Activated CD8-positive, alpha-beta memory T cell treated with anti-CD3 and anti-CD28 coated beads, Interleukin-2, amount 10 ng/mL, durations not matched to agents 7 days and 5 days (primary cell): ENCODE results near the gene CD81. TPM values are rescaled to one million over a fixed set of nuclear protein-coding genes. Genes with fewer than 3 reads are reported as not detected.

Experiments
- ATAC-seq: fragments of 150-1000 bp; cut with Tn5 transposase; one replicate; pipeline ENCODE4 v1.10.0; 2021; ENCODE audit warnings: moderate library complexity
- CTCF ChIA-PET: fragments of 350-600 bp; sonication (Branson Sonifier 250); formaldehyde crosslinking; loops from one replicate; lab custom pipeline; 2021; ENCODE audit warnings: antibody characterized with exemption; lab: Charles Lee
- DNase-seq: peaks from one replicate; pipeline ENCODE4 v3.0.0-alpha.2; 2020
- H3K27ac Mint-ChIP-seq: one replicate; pipeline ENCODE4 v1.8.0; 2021; ENCODE audit warnings: mild to moderate bottlenecking, mixed read lengths
- H3K27me3 Mint-ChIP-seq: one replicate; pipeline ENCODE4 v1.8.0; 2021; ENCODE audit warnings: mixed read lengths
- H3K36me3 Mint-ChIP-seq: one replicate; pipeline ENCODE4 v1.8.0; 2021; ENCODE audit warnings: mild to moderate bottlenecking, mixed read lengths
- H3K4me1 Mint-ChIP-seq: one replicate; pipeline ENCODE4 v1.8.0; 2021; ENCODE audit warnings: mixed read lengths
- H3K4me3 Mint-ChIP-seq: one replicate; pipeline ENCODE4 v1.8.0; 2021; ENCODE audit warnings: mild to moderate bottlenecking, moderate library complexity, mixed read lengths
- H3K9me3 Mint-ChIP-seq: one replicate; pipeline ENCODE4 v1.8.0; 2022; ENCODE audit warnings: low read depth, mixed read lengths
- total RNA-seq, 2 experiments: library from RNA; stranded (reverse); gene quantifications; one replicate each; pipeline ENCODE4 v1.2.3, GENCODE V29; 2021

Gene CD81
- total RNA-seq, 2 experiments from 2014 or later: 162 to 192 TPM

DNA sequence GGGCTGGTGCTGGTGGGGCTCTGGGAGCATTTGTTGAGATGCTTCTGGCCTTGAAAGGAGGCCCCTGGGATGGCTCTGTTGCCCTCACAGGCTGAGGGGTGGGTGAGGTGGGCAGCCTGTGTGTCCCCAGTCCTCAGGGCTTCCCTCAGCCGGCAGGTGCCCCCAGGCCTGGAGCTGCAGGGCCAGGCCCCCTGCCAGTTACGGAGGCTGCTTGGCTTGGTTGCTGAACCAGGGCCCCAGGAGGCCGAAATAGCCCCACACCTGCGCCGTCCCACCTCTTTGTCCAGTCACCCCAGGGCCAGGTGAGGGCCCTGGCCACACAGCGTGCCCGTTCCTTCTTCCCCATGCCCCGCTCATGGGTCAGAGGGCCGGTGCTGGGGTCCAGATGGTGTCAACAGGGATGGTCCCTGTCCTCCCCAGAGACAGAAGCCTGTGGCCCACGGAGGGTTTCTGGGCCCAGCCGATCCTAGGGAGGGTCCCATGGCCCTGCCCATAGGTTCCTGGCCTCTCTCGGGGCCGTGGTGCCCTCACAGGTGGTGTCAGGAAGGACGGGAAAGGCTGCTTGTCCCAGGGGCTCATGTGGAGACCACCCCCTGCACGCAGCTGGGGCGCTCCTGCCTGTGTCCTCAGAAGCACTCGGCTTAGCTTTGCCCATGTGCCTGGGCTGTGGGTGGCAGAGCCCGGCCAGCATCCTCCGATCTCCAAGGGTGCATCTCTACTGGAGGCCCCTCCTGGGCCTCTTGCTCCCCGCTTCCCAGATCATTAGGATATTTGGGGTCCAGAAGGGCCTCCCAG is 14.3 kb downstream of the CD81 start:
- DNase-seq: no peak
- no peak for ATAC-seq
- CTCF ChIA-PET: interaction anchor here (0.8 to 2.8 kb wide), 2 partner anchors 8 to 86 kb away, joined by 3 to 9 read pairs; partner anchors contain the start of gene TSSC4
- H3K27me3 Mint-ChIP-seq: no peaks in the 10 kb centered on the region
- peaks cover 1% of the 10 kb centered on the region for H3K36me3 Mint-ChIP-seq
- peak overlapping the region; percentile 19 for H3K27ac Mint-ChIP-seq
- H3K4me1 Mint-ChIP-seq: peaks cover 41% of the 10 kb centered on the region
- no peak overlapping the region for H3K4me3 Mint-ChIP-seq
- no peaks in the 10 kb centered on the region for H3K9me3 Mint-ChIP-seq

DNA sequence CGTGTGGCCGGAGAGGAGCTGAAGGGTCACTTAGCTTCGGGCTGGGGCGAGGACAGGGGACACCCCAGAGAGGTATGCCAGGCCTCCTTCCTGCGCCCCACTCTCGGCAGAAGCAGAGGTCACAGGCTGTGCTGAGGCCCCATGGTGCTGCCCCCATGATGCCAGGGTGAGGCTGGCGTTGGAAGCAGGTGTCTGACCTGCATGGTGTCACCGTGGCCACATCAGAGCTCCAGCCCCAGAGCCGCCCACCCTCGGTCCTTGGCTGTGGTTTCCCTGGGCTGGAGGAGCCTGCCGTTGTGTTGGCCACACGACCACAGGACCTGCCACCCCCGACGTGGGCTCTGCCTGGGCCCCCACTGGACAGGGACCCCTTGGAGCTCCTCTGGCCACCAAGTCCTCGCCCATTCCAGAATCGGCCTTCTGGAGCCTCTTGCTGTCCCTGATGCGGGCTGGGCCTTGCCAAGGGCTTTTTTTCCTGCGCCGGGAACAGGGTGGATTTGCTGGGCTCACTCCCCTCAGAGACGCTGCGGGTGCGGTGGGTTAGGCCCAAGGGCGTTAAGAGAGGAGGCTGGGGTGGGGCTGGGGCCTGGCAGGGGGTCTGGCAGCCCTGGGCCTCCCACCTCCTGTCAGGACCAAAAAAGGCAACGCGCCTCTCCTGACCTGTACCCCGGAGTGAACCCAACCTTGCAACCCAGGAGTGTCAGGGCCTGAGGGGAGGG is 15.3 kb downstream of the CD81 start:
- CTCF ChIA-PET: interaction anchor here (0.8 to 2.8 kb wide), 2 partner anchors 7 to 87 kb away, joined by 3 to 9 read pairs; partner anchors contain the start of gene TSSC4
- peaks cover 5% of the 10 kb centered on the region for H3K36me3 Mint-ChIP-seq
- H3K4me1 Mint-ChIP-seq: peaks cover 30% of the 10 kb centered on the region
- H3K4me3 Mint-ChIP-seq: no peak overlapping the region
- no peak overlapping the region for H3K27ac Mint-ChIP-seq
- DNase-seq (no peak), ATAC-seq (no peak)
- H3K9me3 Mint-ChIP-seq: no peaks in the 10 kb centered on the region
- no peaks in the 10 kb centered on the region for H3K27me3 Mint-ChIP-seq

DNA sequence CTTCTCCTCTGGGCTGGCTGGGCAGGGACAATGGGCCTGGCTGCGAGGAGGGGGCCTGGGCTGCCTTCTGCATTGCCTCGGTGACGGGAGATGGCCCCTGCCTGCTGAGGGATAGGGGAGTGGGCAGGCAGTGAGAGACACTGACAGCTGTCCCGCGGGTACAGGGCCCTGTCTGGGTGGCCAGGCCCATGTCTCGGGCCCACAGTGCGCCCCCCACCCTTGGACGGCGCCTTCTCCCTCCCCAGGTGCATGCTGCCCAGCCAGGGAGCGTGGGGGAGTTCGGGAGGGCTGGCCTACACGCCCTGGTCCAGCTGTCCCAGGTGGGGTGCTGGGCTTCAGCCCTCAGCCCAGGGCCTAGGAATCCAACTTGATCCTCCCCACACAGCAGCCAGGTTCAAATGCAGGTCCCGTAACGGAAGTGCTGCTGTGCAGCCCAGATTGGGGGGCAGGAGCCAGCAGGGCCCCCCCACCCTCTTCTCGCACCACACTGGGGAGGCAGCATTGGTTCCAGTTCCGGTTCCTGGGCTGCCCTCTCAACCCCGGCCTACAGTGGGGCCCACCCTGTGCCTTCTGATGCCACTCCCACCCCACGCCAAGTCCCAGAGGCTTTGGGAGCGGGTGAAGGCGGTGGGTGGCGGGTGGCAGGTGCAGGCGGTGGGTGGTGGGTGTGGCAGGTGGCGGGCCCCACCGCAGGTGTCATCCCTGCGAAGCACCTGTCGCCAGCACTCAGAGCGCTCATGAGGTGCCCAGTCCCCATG is 16.2 kb downstream of the CD81 start:
- CTCF ChIA-PET: no interaction called here
- DNase-seq (no peak), ATAC-seq (no peak)
- H3K27ac Mint-ChIP-seq: no peak overlapping the region
- H3K36me3 Mint-ChIP-seq: peaks cover 5% of the 10 kb centered on the region
- no peaks in the 10 kb centered on the region for H3K9me3 Mint-ChIP-seq
- peaks cover 23% of the 10 kb centered on the region for H3K4me1 Mint-ChIP-seq
- no peak overlapping the region for H3K4me3 Mint-ChIP-seq
- no peaks in the 10 kb centered on the region for H3K27me3 Mint-ChIP-seq

DNA sequence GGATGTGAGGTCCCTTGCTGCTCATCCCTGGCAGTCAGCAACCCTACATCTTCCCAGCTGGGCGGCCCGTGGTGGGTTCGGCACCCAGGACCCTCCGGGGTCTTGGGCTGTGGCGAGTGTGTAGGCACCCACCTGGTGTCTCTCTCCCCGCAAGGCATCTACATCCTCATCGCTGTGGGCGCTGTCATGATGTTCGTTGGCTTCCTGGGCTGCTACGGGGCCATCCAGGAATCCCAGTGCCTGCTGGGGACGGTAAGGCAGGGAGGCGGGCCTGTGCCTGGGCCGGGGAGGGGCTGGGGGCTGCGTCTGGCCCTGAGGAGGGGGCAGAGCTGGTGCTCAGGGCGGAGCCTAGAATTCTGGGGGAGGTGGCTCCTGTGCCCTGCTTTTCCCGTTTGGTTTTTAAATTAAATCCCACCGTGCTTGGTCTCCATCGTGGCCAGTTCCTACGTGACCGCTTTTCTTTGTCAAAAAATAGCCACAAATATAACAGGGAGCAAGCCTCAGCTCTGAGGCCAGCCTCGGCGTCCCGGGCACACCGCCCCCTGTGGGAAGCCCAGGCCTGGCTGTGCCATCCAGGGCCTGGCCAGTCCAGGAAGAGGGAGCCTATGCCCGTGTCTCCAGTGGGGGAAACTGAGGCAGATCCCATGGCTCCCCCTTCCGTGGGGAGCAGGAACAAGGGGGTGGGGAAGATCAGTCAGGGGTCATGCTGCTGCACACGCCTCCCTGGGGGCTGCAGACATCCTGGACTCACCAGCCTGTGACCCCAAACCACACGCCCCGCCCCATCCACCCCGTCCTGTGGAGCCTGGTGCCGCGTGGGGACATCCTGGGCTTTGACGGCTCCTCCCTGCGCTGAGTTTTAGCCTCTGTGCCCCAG is 17.1 kb downstream of the CD81 start:
- H3K36me3 Mint-ChIP-seq: peaks cover 5% of the 10 kb centered on the region
- H3K9me3 Mint-ChIP-seq: no peaks in the 10 kb centered on the region
- H3K4me1 Mint-ChIP-seq: peaks cover 16% of the 10 kb centered on the region
- no peaks in the 10 kb centered on the region for H3K27me3 Mint-ChIP-seq
- DNase-seq (no peak), ATAC-seq (peak; percentile 8)
- H3K27ac Mint-ChIP-seq: no peak overlapping the region
- no peak overlapping the region for H3K4me3 Mint-ChIP-seq
- CTCF ChIA-PET: no interaction called here

DNA sequence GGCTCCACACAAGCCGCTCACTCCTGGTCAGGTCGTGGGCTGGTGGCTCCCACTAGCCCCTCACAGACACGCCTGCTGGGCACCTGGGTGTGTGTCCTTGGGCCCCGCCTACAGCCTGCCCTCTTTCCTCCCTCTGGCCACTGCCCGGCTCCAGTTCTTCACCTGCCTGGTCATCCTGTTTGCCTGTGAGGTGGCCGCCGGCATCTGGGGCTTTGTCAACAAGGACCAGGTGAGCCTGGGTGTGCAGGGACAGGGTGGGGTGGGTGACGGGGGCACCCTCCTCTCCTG is 17.7 kb downstream of the CD81 start:
- no peak for ATAC-seq
- Mint-ChIP-seq H3K4me3 (no peak overlapping the region), H3K9me3 (no peaks in the 10 kb centered on the region), H3K27me3 (no peaks in the 10 kb centered on the region), H3K36me3 (peaks cover 5% of the 10 kb centered on the region), H3K4me1 (peaks cover 11% of the 10 kb centered on the region), H3K27ac (no peak overlapping the region)
- CTCF ChIA-PET: no interaction called here
- no peak for DNase-seq

DNA sequence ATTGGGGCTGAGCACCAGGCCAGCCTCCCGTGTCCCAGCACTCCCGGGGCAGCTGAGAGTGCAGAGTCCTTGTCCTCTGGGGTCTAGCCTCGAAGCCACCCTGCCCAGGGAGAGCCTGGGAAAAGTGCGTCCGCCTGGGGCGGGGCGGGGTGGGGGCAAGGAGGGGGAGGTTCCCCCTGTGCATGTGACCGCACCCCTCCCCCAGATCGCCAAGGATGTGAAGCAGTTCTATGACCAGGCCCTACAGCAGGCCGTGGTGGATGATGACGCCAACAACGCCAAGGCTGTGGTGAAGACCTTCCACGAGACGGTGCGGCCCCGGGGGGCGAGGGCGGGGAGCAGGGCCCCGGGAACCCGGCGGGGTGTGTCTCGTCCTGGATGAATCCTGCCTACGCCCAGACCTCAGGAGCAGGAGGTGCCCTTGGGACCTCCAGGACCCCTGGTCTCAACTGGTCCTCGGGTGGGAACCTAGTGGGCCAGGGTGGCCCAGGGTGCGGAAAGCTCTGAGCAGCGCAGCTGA is 18.2 kb downstream of the CD81 start:
- Mint-ChIP-seq H3K36me3 (peaks cover 5% of the 10 kb centered on the region), H3K27ac (no peak overlapping the region), H3K4me3 (no peak overlapping the region), H3K4me1 (peaks cover 8% of the 10 kb centered on the region), H3K9me3 (no peaks in the 10 kb centered on the region), H3K27me3 (no peaks in the 10 kb centered on the region)
- CTCF ChIA-PET: no interaction called here
- DNase-seq (no peak), ATAC-seq (no peak)

DNA sequence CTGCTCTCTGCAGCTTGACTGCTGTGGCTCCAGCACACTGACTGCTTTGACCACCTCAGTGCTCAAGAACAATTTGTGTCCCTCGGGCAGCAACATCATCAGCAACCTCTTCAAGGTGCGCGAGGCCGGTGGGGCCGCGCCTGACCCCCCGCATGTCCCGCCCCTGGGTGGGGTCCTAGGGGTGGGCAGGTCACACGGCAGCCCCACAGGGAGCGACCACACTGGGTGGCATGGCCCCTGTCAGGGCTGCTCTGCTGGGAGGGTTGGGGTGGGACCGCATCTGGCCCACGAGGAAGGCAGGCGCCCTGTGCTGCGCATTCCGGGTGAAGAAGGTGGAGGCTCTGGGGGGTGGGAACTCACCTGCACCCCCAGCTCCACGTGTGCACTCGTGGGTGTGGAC is 18.7 kb downstream of the CD81 start:
- CTCF ChIA-PET: interaction anchor here (0.6 kb wide), 1 partner anchor 810 kb away, joined by 4 read pairs; no protein-coding TSS in a partner anchor
- Mint-ChIP-seq H3K36me3 (peaks cover 5% of the 10 kb centered on the region), H3K27ac (no peak overlapping the region), H3K4me3 (no peak overlapping the region), H3K27me3 (no peaks in the 10 kb centered on the region), H3K4me1 (peaks cover 6% of the 10 kb centered on the region), H3K9me3 (no peaks in the 10 kb centered on the region)
- ATAC-seq (no peak), DNase-seq (no peak)

DNA sequence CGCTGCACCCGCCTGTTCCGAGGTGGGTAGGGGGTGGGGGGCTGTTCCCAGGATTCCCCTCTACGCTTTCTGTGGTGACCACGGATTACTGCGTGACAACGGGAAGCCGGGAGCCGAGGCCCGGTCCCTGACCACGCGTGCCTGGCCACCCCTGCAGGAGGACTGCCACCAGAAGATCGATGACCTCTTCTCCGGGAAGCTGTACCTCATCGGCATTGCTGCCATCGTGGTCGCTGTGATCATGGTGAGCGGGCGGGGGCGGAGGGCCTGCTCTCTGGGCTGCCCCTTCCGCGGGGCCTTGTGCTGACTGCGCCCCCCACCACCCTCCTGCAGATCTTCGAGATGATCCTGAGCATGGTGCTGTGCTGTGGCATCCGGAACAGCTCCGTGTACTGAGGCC is 19.4 kb downstream of the CD81 start:
- no peaks in the 10 kb centered on the region for H3K9me3 Mint-ChIP-seq
- peaks cover 8% of the 10 kb centered on the region for H3K4me1 Mint-ChIP-seq
- H3K4me3 Mint-ChIP-seq: no peak overlapping the region
- ATAC-seq (no peak), DNase-seq (no peak)
- CTCF ChIA-PET: interaction anchor here (0.6 kb wide), 1 partner anchor 810 kb away, joined by 4 read pairs; no protein-coding TSS in a partner anchor
- H3K36me3 Mint-ChIP-seq: peaks cover 5% of the 10 kb centered on the region
- H3K27me3 Mint-ChIP-seq: no peaks in the 10 kb centered on the region
- no peak overlapping the region for H3K27ac Mint-ChIP-seq

DNA sequence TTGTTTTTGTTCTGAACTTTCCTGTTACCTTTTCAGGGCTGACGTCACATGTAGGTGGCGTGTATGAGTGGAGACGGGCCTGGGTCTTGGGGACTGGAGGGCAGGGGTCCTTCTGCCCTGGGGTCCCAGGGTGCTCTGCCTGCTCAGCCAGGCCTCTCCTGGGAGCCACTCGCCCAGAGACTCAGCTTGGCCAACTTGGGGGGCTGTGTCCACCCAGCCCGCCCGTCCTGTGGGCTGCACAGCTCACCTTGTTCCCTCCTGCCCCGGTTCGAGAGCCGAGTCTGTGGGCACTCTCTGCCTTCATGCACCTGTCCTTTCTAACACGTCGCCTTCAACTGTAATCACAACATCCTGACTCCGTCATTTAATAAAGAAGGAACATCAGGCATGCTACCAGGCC is 19.9 kb downstream of the CD81 start:
- no peaks in the 10 kb centered on the region for H3K27me3 Mint-ChIP-seq
- H3K27ac Mint-ChIP-seq: no peak overlapping the region
- no peaks in the 10 kb centered on the region for H3K9me3 Mint-ChIP-seq
- ATAC-seq (no peak), DNase-seq (no peak)
- no peak overlapping the region for H3K4me3 Mint-ChIP-seq
- H3K4me1 Mint-ChIP-seq: peaks cover 13% of the 10 kb centered on the region
- H3K36me3 Mint-ChIP-seq: peaks cover 5% of the 10 kb centered on the region
- CTCF ChIA-PET: no interaction called here

DNA sequence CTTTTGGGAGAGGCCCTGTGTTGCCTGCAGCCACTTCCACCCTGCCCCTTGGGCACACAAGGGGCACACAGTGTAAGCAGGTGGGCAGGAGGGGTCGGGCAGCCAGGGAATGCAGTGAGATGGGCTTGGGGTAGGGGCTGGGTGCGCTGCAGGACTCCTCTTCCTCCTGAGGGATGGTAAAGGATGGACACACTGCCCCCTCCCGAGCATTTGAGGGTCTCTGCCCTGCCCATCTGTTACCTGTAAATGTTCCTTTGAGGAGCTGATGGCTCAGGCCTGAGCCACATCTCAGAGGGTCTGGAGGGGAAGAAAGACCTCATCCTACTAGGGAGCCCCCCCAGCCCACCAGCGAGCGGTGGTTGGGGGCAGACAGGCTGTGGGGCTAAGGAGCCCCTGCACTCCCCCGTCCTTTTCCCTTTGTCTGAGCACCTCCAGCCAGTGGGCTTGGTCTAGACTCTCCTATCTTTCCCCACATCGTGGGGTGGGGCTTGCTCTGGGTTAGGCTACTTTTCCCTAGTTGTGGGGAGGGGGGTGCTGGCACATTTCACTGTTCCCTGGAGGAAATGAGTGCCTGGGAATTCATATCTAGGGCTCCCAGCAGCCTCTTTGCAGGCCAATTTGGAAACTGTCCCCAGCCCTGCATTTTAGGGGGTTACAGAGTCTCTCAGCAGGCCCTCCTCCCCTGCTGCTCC is 21.7 kb downstream of the CD81 start:
- Mint-ChIP-seq H3K4me3 (peak overlapping the region; percentile 79), H3K4me1 (peaks cover 20% of the 10 kb centered on the region), H3K27me3 (no peaks in the 10 kb centered on the region), H3K27ac (peak overlapping the region; percentile 87), H3K9me3 (no peaks in the 10 kb centered on the region), H3K36me3 (peaks cover 5% of the 10 kb centered on the region)
- ATAC-seq (no peak), DNase-seq (no peak)
- CTCF ChIA-PET: interaction anchor here (1.5 to 8.9 kb wide), 5 partner anchors 8 to 96 kb away, joined by 4 to 109 read pairs (median 37); partner anchors contain the start of genes C11orf21 and TSPAN32

DNA sequence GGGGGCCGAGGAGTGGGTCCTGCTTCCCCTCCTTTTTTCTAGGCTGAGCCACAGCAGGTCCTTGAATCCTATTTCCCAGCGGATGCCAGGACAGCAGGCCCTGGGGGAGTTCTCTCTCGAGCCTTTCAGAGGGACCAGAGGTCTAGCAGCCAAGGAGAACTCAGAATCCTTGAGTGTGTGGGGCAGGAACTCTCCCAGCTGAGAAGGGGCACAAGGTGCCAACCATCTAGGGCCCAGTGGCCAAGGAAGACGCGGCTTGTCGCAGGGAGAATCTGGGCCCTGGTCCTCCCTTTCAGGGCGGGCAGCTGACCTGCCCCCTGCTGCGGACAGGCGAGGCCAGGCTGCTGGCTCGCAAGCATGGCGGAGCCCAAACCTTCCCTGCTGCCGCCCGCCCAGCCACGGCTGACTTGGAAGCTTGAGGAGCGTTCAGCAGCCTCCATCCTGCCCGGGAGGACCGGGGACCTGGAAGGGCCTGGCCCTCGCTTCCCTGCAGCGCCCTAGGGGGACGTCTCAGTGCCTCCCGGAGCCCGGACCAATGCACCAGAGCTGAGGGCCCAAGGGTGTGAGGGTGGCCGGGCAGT is 22.5 kb downstream of the CD81 start:
- Mint-ChIP-seq H3K9me3 (no peaks in the 10 kb centered on the region), H3K27me3 (no peaks in the 10 kb centered on the region), H3K36me3 (peaks cover 5% of the 10 kb centered on the region), H3K4me3 (peak overlapping the region; percentile 79), H3K27ac (peak overlapping the region; percentile 87), H3K4me1 (peaks cover 19% of the 10 kb centered on the region)
- CTCF ChIA-PET: interaction anchor here (1.2 to 8.9 kb wide), 8 partner anchors 9 to 134 kb away, joined by 4 to 109 read pairs (median 8); partner anchors contain the start of genes C11orf21 and TSPAN32
- peak; percentile 67 for DNase-seq
- ATAC-seq: peak; percentile 4
